Heart left ventricle (tissue), 11 donors: ENCODE measurements around the gene PCDHB8. TPM values are rescaled to one million over a fixed set of nuclear protein-coding genes. Genes with fewer than 3 reads are reported as not detected.

Experiments
- polyA plus RNA-seq, 2 donors: library from polyadenylated mRNA; stranded (reverse); fragments of 200-250 nt; gene quantifications; one replicate each; pipeline ENCODE4 v1.2.3, GENCODE V29; 2013
- total RNA-seq, 9 donors: library from RNA; depleted of rRNA in 2 of 9; stranded (reverse); fragments of >200 nt in 2 of 9; fragmentation: NEBNext Ultra II Directional in 3 of 9; extraction: Animal tissue kit (Norgen Biotek cat#: 25700) in 3 of 9; gene quantifications; one replicate each; pipeline versions ENCODE4 v1.1.0 to v1.2.4, GENCODE V29; 2016 to 2023
- donor health status: ischemic (EF 13 %, LVEDD 7.1; RV severe dilation, severe dysfunction).
- donor health status: healthy with polysubstance abuse.
- donor health status: DM: no; HTN: yes; CAD: no.
- donor health status: DM: no; HTN: no; CAD: no.
- donor health status: ischemic (EF 25% LVEDD 5.7; RV mildly dilated, moderate dysfunction).
- donor health status: healthy.
- donor health status: DM: yes; HTN: yes; CAD: no.
- donor health status: PGD.
- donor health status: nonischemic (EF 23%, LVEDD 6.1; RV moderate dilation, normal function).

The PCDHB8 gene
- total and polyA plus RNA-seq, 11 donors, result 0.23 to 3.8 (median 1.4) TPM

Other genes with a start within 250 kb of the PCDHB8 start
Only the 30 nearest of the 36 such genes appear.
- gene PCDHAC2, start 211.3 kb upstream of the PCDHB8 start, total RNA-seq, result 1 to 10 TPM in 2 of 9 donors, under 1 TPM in 7; 0.07 to 2.2 (median 0.47) TPM
- under 1 TPM in 1 of 2 donors, not detected in 1; 0.07 TPM for gene PCDHAC2, start 211.3 kb upstream of the PCDHB8 start, polyA plus RNA-seq
- gene PCDHB1, start 126.4 kb upstream of the PCDHB8 start, total RNA-seq, result under 1 TPM in 2 of 9 donors, not detected in 7; 0.04 to 0.05 TPM
- gene PCDHB1, start 126.4 kb upstream of the PCDHB8 start, polyA plus RNA-seq, result not detected
- gene PCDHB2, start 83.2 kb upstream of the PCDHB8 start, total RNA-seq, result 1 to 10 TPM in 8 of 9 donors, under 1 TPM in 1; 0.70 to 4.3 (median 2.3) TPM
- gene PCDHB2, start 83.2 kb upstream of the PCDHB8 start, polyA plus RNA-seq, result under 1 TPM; 0.50 to 0.69 TPM
- gene PCDHB3, start 77.3 kb upstream of the PCDHB8 start, total RNA-seq, result 1 to 10 TPM in 6 of 9 donors, under 1 TPM in 3; 0.77 to 2.9 (median 1.1) TPM
- under 1 TPM; 0.27 to 0.33 TPM for gene PCDHB3, start 77.3 kb upstream of the PCDHB8 start, polyA plus RNA-seq
- 1 to 10 TPM in 8 of 9 donors, under 1 TPM in 1; 0.91 to 2.8 (median 1.6) TPM for gene PCDHB4, start 56.0 kb upstream of the PCDHB8 start, total RNA-seq
- under 1 TPM; 0.30 to 0.55 TPM for gene PCDHB4, start 56.0 kb upstream of the PCDHB8 start, polyA plus RNA-seq
- gene PCDHB5, start 42.6 kb upstream of the PCDHB8 start, total RNA-seq, result 1 to 10 TPM; 1.4 to 6.4 (median 3.9) TPM
- gene PCDHB5, start 42.6 kb upstream of the PCDHB8 start, polyA plus RNA-seq, result 1 to 10 TPM in 1 of 2 donors, under 1 TPM in 1; 0.69 to 1.6 TPM
- 1 to 10 TPM in 1 of 9 donors, under 1 TPM in 8; 0.16 to 1.1 (median 0.44) TPM for gene PCDHB6, start 27.7 kb upstream of the PCDHB8 start, total RNA-seq
- under 1 TPM; 0.18 to 0.27 TPM for gene PCDHB6, start 27.7 kb upstream of the PCDHB8 start, polyA plus RNA-seq
- gene PCDHB7, start 5.1 kb upstream of the PCDHB8 start, total RNA-seq, result 1 to 10 TPM in 4 of 9 donors, under 1 TPM in 5; 0.52 to 1.3 (median 0.91) TPM
- under 1 TPM; 0.19 to 0.44 TPM for gene PCDHB7, start 5.1 kb upstream of the PCDHB8 start, polyA plus RNA-seq
- 1 to 10 TPM; 1.1 to 3.9 (median 2.2) TPM for gene PCDHB16, start 4.6 kb downstream of the PCDHB8 start, total RNA-seq
- gene PCDHB16, start 4.6 kb downstream of the PCDHB8 start, polyA plus RNA-seq, result under 1 TPM; 0.76 to 0.80 TPM
- gene PCDHB9, start 9.4 kb downstream of the PCDHB8 start, total RNA-seq, result 1 to 10 TPM in 4 of 9 donors, under 1 TPM in 5; 0.62 to 1.6 (median 0.99) TPM
- under 1 TPM; 0.30 to 0.35 TPM for gene PCDHB9, start 9.4 kb downstream of the PCDHB8 start, polyA plus RNA-seq
- 1 to 10 TPM in 4 of 9 donors, under 1 TPM in 5; 0.35 to 1.4 (median 0.91) TPM for gene PCDHB10, start 14.6 kb downstream of the PCDHB8 start, total RNA-seq
- under 1 TPM; 0.28 to 0.34 TPM for gene PCDHB10, start 14.6 kb downstream of the PCDHB8 start, polyA plus RNA-seq
- gene PCDHB11, start 21.8 kb downstream of the PCDHB8 start, total RNA-seq, result 1 to 10 TPM in 7 of 9 donors, under 1 TPM in 2; 0.61 to 2.8 (median 1.4) TPM
- gene PCDHB11, start 21.8 kb downstream of the PCDHB8 start, polyA plus RNA-seq, result under 1 TPM; 0.23 to 0.28 TPM
- gene PCDHB12, start 30.9 kb downstream of the PCDHB8 start, total RNA-seq, result 1 to 10 TPM in 5 of 9 donors, under 1 TPM in 4; 0.37 to 2.4 (median 1.2) TPM
- gene PCDHB12, start 30.9 kb downstream of the PCDHB8 start, polyA plus RNA-seq, result under 1 TPM; 0.27 to 0.58 TPM
- gene PCDHB13, start 36.1 kb downstream of the PCDHB8 start, total RNA-seq, result 1 to 10 TPM; 2.5 to 5.9 (median 3.6) TPM
- gene PCDHB13, start 36.1 kb downstream of the PCDHB8 start, polyA plus RNA-seq, result 1 to 10 TPM in 1 of 2 donors, under 1 TPM in 1; 0.99 to 1.5 TPM
- gene PCDHB14, start 45.6 kb downstream of the PCDHB8 start, total RNA-seq, result 1 to 10 TPM; 2.6 to 6.1 (median 4.3) TPM
- gene PCDHB14, start 45.6 kb downstream of the PCDHB8 start, polyA plus RNA-seq, result 1 to 10 TPM in 1 of 2 donors, under 1 TPM in 1; 0.91 to 1.7 TPM
- gene PCDHB15, start 67.6 kb downstream of the PCDHB8 start, total RNA-seq, result 1 to 10 TPM; 3.7 to 7.5 (median 4.5) TPM
- gene PCDHB15, start 67.6 kb downstream of the PCDHB8 start, polyA plus RNA-seq, result 1 to 10 TPM; 1.6 to 2.8 TPM
- not detected for gene SLC25A2, start 126.3 kb downstream of the PCDHB8 start, total RNA-seq
- gene SLC25A2, start 126.3 kb downstream of the PCDHB8 start, polyA plus RNA-seq, result not detected
- gene TAF7, start 143.0 kb downstream of the PCDHB8 start, total RNA-seq, result 100 to 1,000 TPM in 4 of 9 donors, 10 to 100 TPM in 5; 73.9 to 107 (median 99.9) TPM
- 100 to 1,000 TPM in 1 of 2 donors, 10 to 100 TPM in 1; 47.2 to 159 TPM for gene TAF7, start 143.0 kb downstream of the PCDHB8 start, polyA plus RNA-seq
- 1 to 10 TPM; 2.1 to 4.9 (median 3.5) TPM for gene PCDHGA1, start 152.7 kb downstream of the PCDHB8 start, total RNA-seq
- gene PCDHGA1, start 152.7 kb downstream of the PCDHB8 start, polyA plus RNA-seq, result 1 to 10 TPM; 1.3 to 1.4 TPM
- 10 to 100 TPM in 6 of 9 donors, 1 to 10 TPM in 3; 5.8 to 15.1 (median 10.7) TPM for gene PCDHGA2, start 161.0 kb downstream of the PCDHB8 start, total RNA-seq
- 1 to 10 TPM; 2.7 to 3.6 TPM for gene PCDHGA2, start 161.0 kb downstream of the PCDHB8 start, polyA plus RNA-seq
- 10 to 100 TPM in 8 of 9 donors, 1 to 10 TPM in 1; 7.6 to 27.2 (median 14.7) TPM for gene PCDHGA3, start 166.0 kb downstream of the PCDHB8 start, total RNA-seq
- 1 to 10 TPM; 3.5 to 5.9 TPM for gene PCDHGA3, start 166.0 kb downstream of the PCDHB8 start, polyA plus RNA-seq
- 10 to 100 TPM in 4 of 9 donors, 1 to 10 TPM in 5; 4.4 to 11.9 (median 8.6) TPM for gene PCDHGB1, start 172.3 kb downstream of the PCDHB8 start, total RNA-seq
- gene PCDHGB1, start 172.3 kb downstream of the PCDHB8 start, polyA plus RNA-seq, result 1 to 10 TPM in 1 of 2 donors, under 1 TPM in 1; 0.85 to 5.9 TPM
- gene PCDHGA4, start 177.2 kb downstream of the PCDHB8 start, total RNA-seq, result 10 to 100 TPM in 5 of 9 donors, 1 to 10 TPM in 4; 5.1 to 13.7 (median 11.0) TPM
- gene PCDHGA4, start 177.2 kb downstream of the PCDHB8 start, polyA plus RNA-seq, result 1 to 10 TPM; 2.5 to 5.1 TPM
- gene PCDHGB2, start 182.2 kb downstream of the PCDHB8 start, total RNA-seq, result 10 to 100 TPM in 5 of 9 donors, 1 to 10 TPM in 4; 4.4 to 13.8 (median 10.4) TPM
- 1 to 10 TPM; 2.1 to 3.9 TPM for gene PCDHGB2, start 182.2 kb downstream of the PCDHB8 start, polyA plus RNA-seq
- gene PCDHGA5, start 186.4 kb downstream of the PCDHB8 start, total RNA-seq, result 1 to 10 TPM; 2.9 to 9.6 (median 7.2) TPM
- gene PCDHGA5, start 186.4 kb downstream of the PCDHB8 start, polyA plus RNA-seq, result 1 to 10 TPM; 1.5 to 4.4 TPM
- gene PCDHGB3, start 192.5 kb downstream of the PCDHB8 start, total RNA-seq, result 10 to 100 TPM in 4 of 9 donors, 1 to 10 TPM in 5; 4.0 to 14.9 (median 9.8) TPM
- 1 to 10 TPM; 1.7 to 5.4 TPM for gene PCDHGB3, start 192.5 kb downstream of the PCDHB8 start, polyA plus RNA-seq
- gene PCDHGA6, start 196.1 kb downstream of the PCDHB8 start, total RNA-seq, result 10 to 100 TPM in 1 of 9 donors, 1 to 10 TPM in 8; 3.6 to 10.3 (median 7.7) TPM
- gene PCDHGA6, start 196.1 kb downstream of the PCDHB8 start, polyA plus RNA-seq, result 1 to 10 TPM; 2.2 to 6.7 TPM
- gene PCDHGA7, start 205.0 kb downstream of the PCDHB8 start, total RNA-seq, result 10 to 100 TPM in 2 of 9 donors, 1 to 10 TPM in 7; 4.4 to 14.1 (median 7.6) TPM
- gene PCDHGA7, start 205.0 kb downstream of the PCDHB8 start, polyA plus RNA-seq, result 1 to 10 TPM; 1.4 to 5.1 TPM
- 10 to 100 TPM in 2 of 9 donors, 1 to 10 TPM in 7; 4.5 to 11.9 (median 7.3) TPM for gene PCDHGB4, start 209.9 kb downstream of the PCDHB8 start, total RNA-seq
- 1 to 10 TPM; 2.0 to 3.8 TPM for gene PCDHGB4, start 209.9 kb downstream of the PCDHB8 start, polyA plus RNA-seq
- 10 to 100 TPM in 3 of 9 donors, 1 to 10 TPM in 6; 4.7 to 14.6 (median 8.1) TPM for gene PCDHGA8, start 214.8 kb downstream of the PCDHB8 start, total RNA-seq
- gene PCDHGA8, start 214.8 kb downstream of the PCDHB8 start, polyA plus RNA-seq, result 1 to 10 TPM in 1 of 2 donors, under 1 TPM in 1; 0.76 to 3.8 TPM